ENCODE data around the gene SPDYE6. TPM values are rescaled to one million over a fixed set of nuclear protein-coding genes. Genes with fewer than 3 reads are reported as not detected.
"Not testable (repeated sequence)": the region's sequence is repeated elsewhere in the genome, so short reads cannot be mapped to it uniquely, and the experiment has no call there.

The SPDYE6 gene
- total RNA-seq, 1 donor from 2014 or later, result not detected

- Mint-ChIP-seq H3K4me1 (ENCODE audit: unreplicated experiment) (peaks cover 4% of the 10 kb centered on the region), H3K9me3 (no peaks in the 10 kb centered on the region), H3K4me3 (no peak overlapping the region), H3K27me3 (no peaks in the 10 kb centered on the region), H3K27ac (peak overlapping the region; percentile 23), H3K36me3 (peaks cover 4% of the 10 kb centered on the region)
- peak; percentile 80 for DNase-seq (ENCODE audit: extremely low spot score, unreplicated experiment)
- TF ChIP-seq CTCF (conservative IDR thresholded peaks at IDR 0.05), result peak; percentile 95
Observed at GRCh38 chr7:102390697-102391484, 34.6 kb upstream of the SPDYE6 start.

GRCh38 chr7:102389810-102390209, 33.6 kb upstream of the SPDYE6 start:
- DNase-seq (ENCODE audit: extremely low spot score, unreplicated experiment), result no peak
- H3K4me1 Mint-ChIP-seq (ENCODE audit: unreplicated experiment), result no peaks in the 10 kb centered on the region
- H3K27me3 Mint-ChIP-seq, result no peaks in the 10 kb centered on the region
- H3K4me3 Mint-ChIP-seq, result no peak overlapping the region
- no peak for TF ChIP-seq CTCF (conservative IDR thresholded peaks at IDR 0.05)
- no peak overlapping the region for H3K27ac Mint-ChIP-seq
- H3K9me3 Mint-ChIP-seq, result no peaks in the 10 kb centered on the region
- H3K36me3 Mint-ChIP-seq, result peaks cover 4% of the 10 kb centered on the region

- H3K4me3 Mint-ChIP-seq, result no peak overlapping the region
- H3K9me3 Mint-ChIP-seq, result no peaks in the 10 kb centered on the region
- no peaks in the 10 kb centered on the region for H3K4me1 Mint-ChIP-seq (ENCODE audit: unreplicated experiment)
- no peak overlapping the region for H3K27ac Mint-ChIP-seq
- no peak for DNase-seq (ENCODE audit: extremely low spot score, unreplicated experiment)
- no peaks in the 10 kb centered on the region for H3K27me3 Mint-ChIP-seq
- no peak for TF ChIP-seq CTCF (conservative IDR thresholded peaks at IDR 0.05)
- no peaks in the 10 kb centered on the region for H3K36me3 Mint-ChIP-seq
Observed at GRCh38 chr7:102387064-102387463, 30.8 kb upstream of the SPDYE6 start.

GRCh38 chr7:102381696-102382425, 25.6 kb upstream of the SPDYE6 start:
- H3K9me3 Mint-ChIP-seq; H3K4me3 Mint-ChIP-seq; H3K4me1 Mint-ChIP-seq (ENCODE audit: unreplicated experiment); H3K27ac Mint-ChIP-seq; H3K27me3 Mint-ChIP-seq; DNase-seq (ENCODE audit: extremely low spot score, unreplicated experiment): not testable (repeated sequence)
- H3K36me3 Mint-ChIP-seq, result peaks cover 21% of the 10 kb centered on the region

- not testable (repeated sequence) for H3K27me3 Mint-ChIP-seq; H3K4me3 Mint-ChIP-seq; DNase-seq (ENCODE audit: extremely low spot score, unreplicated experiment); H3K4me1 Mint-ChIP-seq (ENCODE audit: unreplicated experiment); H3K9me3 Mint-ChIP-seq; H3K27ac Mint-ChIP-seq
- peaks cover 22% of the 10 kb centered on the region for H3K36me3 Mint-ChIP-seq
Observed at GRCh38 chr7:102380837-102381236, 24.6 kb upstream of the SPDYE6 start.

GRCh38 chr7:102376964-102377466, 20.8 kb upstream of the SPDYE6 start:
- H3K27me3 Mint-ChIP-seq, result no peaks in the 10 kb centered on the region
- peaks cover 28% of the 10 kb centered on the region for H3K36me3 Mint-ChIP-seq
- no peak overlapping the region for H3K4me3 Mint-ChIP-seq
- no peak for DNase-seq (ENCODE audit: extremely low spot score, unreplicated experiment)
- no peaks in the 10 kb centered on the region for H3K4me1 Mint-ChIP-seq (ENCODE audit: unreplicated experiment)
- H3K9me3 Mint-ChIP-seq, result no peaks in the 10 kb centered on the region
- H3K27ac Mint-ChIP-seq, result no peak overlapping the region
- no peak for TF ChIP-seq CTCF (conservative IDR thresholded peaks at IDR 0.05)

GRCh38 chr7:102372796-102373195, 16.6 kb upstream of the SPDYE6 start:
- H3K4me3 Mint-ChIP-seq; H3K27ac Mint-ChIP-seq; H3K4me1 Mint-ChIP-seq (ENCODE audit: unreplicated experiment); H3K9me3 Mint-ChIP-seq; DNase-seq (ENCODE audit: extremely low spot score, unreplicated experiment); H3K27me3 Mint-ChIP-seq: not testable (repeated sequence)
- H3K36me3 Mint-ChIP-seq, result peaks cover 32% of the 10 kb centered on the region

GRCh38 chr7:102370038-102370437, 13.8 kb upstream of the SPDYE6 start:
- not testable (repeated sequence) for H3K9me3 Mint-ChIP-seq; H3K4me3 Mint-ChIP-seq; H3K27me3 Mint-ChIP-seq; H3K4me1 Mint-ChIP-seq (ENCODE audit: unreplicated experiment); H3K27ac Mint-ChIP-seq; DNase-seq (ENCODE audit: extremely low spot score, unreplicated experiment)
- H3K36me3 Mint-ChIP-seq, result peaks cover 29% of the 10 kb centered on the region

- H3K4me1 Mint-ChIP-seq (ENCODE audit: unreplicated experiment); H3K27ac Mint-ChIP-seq; H3K27me3 Mint-ChIP-seq; DNase-seq (ENCODE audit: extremely low spot score, unreplicated experiment); H3K9me3 Mint-ChIP-seq: not testable (repeated sequence)
- Mint-ChIP-seq H3K4me3 (peak overlapping the region; percentile 62), H3K36me3 (peaks cover 17% of the 10 kb centered on the region)
Observed at GRCh38 chr7:102365390-102365789, 9.1 kb upstream of the SPDYE6 start.

Measured in type B pancreatic cell (in vitro differentiated cells).